Osteoblast (primary cell): ENCODE results near the gene ABCC3. TPM values are rescaled to one million over a fixed set of nuclear protein-coding genes. Genes with fewer than 3 reads are reported as not detected.

Source experiments
- DNase-seq: peaks from one replicate; pipeline ENCODE4 v3.0.0; 2011; ENCODE audit warnings: low spot score, mixed read lengths; ENCODE audit not compliant: insufficient read length; ENCODE audit errors: missing footprints
- H2AFZ ChIP-seq: 2 replicates; pipeline ENCODE4 v1.6.0; 2011; ENCODE audit warnings: mild to moderate bottlenecking, low read length
- H3K27ac ChIP-seq: 2 replicates; pipeline ENCODE4 v1.5.1; 2011; ENCODE audit warnings: mild to moderate bottlenecking, low read depth, low read length, moderate library complexity
- H3K27me3 ChIP-seq: 2 replicates; pipeline ENCODE4 v1.6.0; 2012; ENCODE audit warnings: mild to moderate bottlenecking, control low read depth, inconsistent platforms, low read length, moderate library complexity; ENCODE audit not compliant: insufficient read depth
- H3K36me3 ChIP-seq: 2 replicates; pipeline ENCODE4 v1.5.1; 2011; ENCODE audit warnings: mild to moderate bottlenecking, low read length, control low read depth, moderate library complexity; ENCODE audit not compliant: insufficient read depth
- H3K4me1 ChIP-seq: 2 replicates; pipeline ENCODE4 v1.5.1; 2011; ENCODE audit warnings: mild to moderate bottlenecking, low read length, control low read depth, moderate library complexity; ENCODE audit not compliant: insufficient read depth
- H3K4me2 ChIP-seq: 2 replicates; pipeline ENCODE4 v1.6.0; 2011; ENCODE audit warnings: mild to moderate bottlenecking, low read length; ENCODE audit not compliant: insufficient read depth
- H3K4me3 ChIP-seq: fragments of 200-600 bp; sonication (generic); 3 replicates; pipeline ENCODE4 v1.5.1; 2012; ENCODE audit warnings: mild to moderate bottlenecking, low read length, inconsistent platforms; ENCODE audit not compliant: insufficient read depth
- H3K79me2 ChIP-seq: 2 replicates; pipeline ENCODE4 v1.6.0; 2012; ENCODE audit warnings: mild to moderate bottlenecking, low read length, control low read depth, inconsistent platforms; ENCODE audit not compliant: insufficient read depth
- H3K9me3 ChIP-seq: 2 replicates; pipeline ENCODE4 v1.5.1; 2011; ENCODE audit warnings: low read depth, low read length, control low read depth
- H4K20me1 ChIP-seq: 2 replicates; pipeline ENCODE4 v1.6.0; 2012; ENCODE audit warnings: mild to moderate bottlenecking, low read length, control low read depth; ENCODE audit not compliant: insufficient read depth
- CTCF ChIP-seq: IDR thresholded peaks from 2 replicates; pipeline ENCODE4 v1.5.1; 2011; ENCODE audit warnings: mild to moderate bottlenecking, low read depth, low read length, moderate library complexity; ENCODE audit errors: extremely low read depth
- total RNA-seq: library from RNA; depleted of rRNA; stranded (reverse); fragments of >200 nt; gene quantifications from 2 replicates; pipeline ENCODE4 v1.2.3, GENCODE V29; 2012

ABCC3 gene
- total RNA-seq, 1 donor: 28.6 TPM

GRCh38 chr17:50657054-50657453 lies 22.4 kb downstream of the ABCC3 start:
- Histone ChIP-seq H3K9me3 (no peaks in the 10 kb centered on the region), H3K4me1 (peaks cover 23% of the 10 kb centered on the region), H4K20me1 (no peaks in the 10 kb centered on the region), H2AFZ (no peak overlapping the region), H3K4me2 (no peak overlapping the region), H3K4me3 (no peak overlapping the region), H3K27ac (no peak overlapping the region), H3K79me2 (no peaks in the 10 kb centered on the region), H3K27me3 (no peaks in the 10 kb centered on the region), H3K36me3 (peaks cover 11% of the 10 kb centered on the region)
- DNase-seq: no peak
- no peak for TF ChIP-seq CTCF

- Histone ChIP-seq H3K4me3 (no peak overlapping the region), H3K27me3 (no peaks in the 10 kb centered on the region), H3K4me1 (peaks cover 27% of the 10 kb centered on the region), H3K9me3 (no peaks in the 10 kb centered on the region), H3K4me2 (no peak overlapping the region), H3K27ac (no peak overlapping the region), H4K20me1 (no peaks in the 10 kb centered on the region), H3K79me2 (no peaks in the 10 kb centered on the region), H2AFZ (no peak overlapping the region), H3K36me3 (peaks cover 11% of the 10 kb centered on the region)
- no peak for TF ChIP-seq CTCF
- no peak for DNase-seq
Measured at GRCh38 chr17:50657627-50658026, 22.9 kb downstream of the ABCC3 start.

- no peak for TF ChIP-seq CTCF
- no peaks in the 10 kb centered on the region for H4K20me1 ChIP-seq
- no peaks in the 10 kb centered on the region for H3K27me3 ChIP-seq
Measured at GRCh38 chr17:50658616-50659015, 23.9 kb downstream of the ABCC3 start.

GRCh38 chr17:50659179-50659578 lies 24.5 kb downstream of the ABCC3 start:
- no peaks in the 10 kb centered on the region for H3K27me3 ChIP-seq
- no peak overlapping the region for H2AFZ ChIP-seq
- DNase-seq: no peak
- TF ChIP-seq CTCF: no peak
- no peaks in the 10 kb centered on the region for H4K20me1 ChIP-seq
- peaks cover 11% of the 10 kb centered on the region for H3K36me3 ChIP-seq
- no peaks in the 10 kb centered on the region for H3K79me2 ChIP-seq
- H3K4me2 ChIP-seq: no peak overlapping the region
- H3K27ac ChIP-seq: no peak overlapping the region
- no peaks in the 10 kb centered on the region for H3K9me3 ChIP-seq
- no peak overlapping the region for H3K4me3 ChIP-seq
- H3K4me1 ChIP-seq: peaks cover 27% of the 10 kb centered on the region

More at GRCh38 chr17:50658616-50659015, 23.9 kb downstream of the ABCC3 start:
- Histone ChIP-seq H2AFZ (no peak overlapping the region), H3K79me2 (no peaks in the 10 kb centered on the region), H3K27ac (no peak overlapping the region), H3K36me3 (peaks cover 11% of the 10 kb centered on the region), H3K9me3 (no peaks in the 10 kb centered on the region), H3K4me1 (peaks cover 27% of the 10 kb centered on the region), H3K4me3 (no peak overlapping the region), H3K4me2 (no peak overlapping the region)
- DNase-seq: no peak
